ENCODE data around the gene APBA3.

APBA3 gene

DNA sequence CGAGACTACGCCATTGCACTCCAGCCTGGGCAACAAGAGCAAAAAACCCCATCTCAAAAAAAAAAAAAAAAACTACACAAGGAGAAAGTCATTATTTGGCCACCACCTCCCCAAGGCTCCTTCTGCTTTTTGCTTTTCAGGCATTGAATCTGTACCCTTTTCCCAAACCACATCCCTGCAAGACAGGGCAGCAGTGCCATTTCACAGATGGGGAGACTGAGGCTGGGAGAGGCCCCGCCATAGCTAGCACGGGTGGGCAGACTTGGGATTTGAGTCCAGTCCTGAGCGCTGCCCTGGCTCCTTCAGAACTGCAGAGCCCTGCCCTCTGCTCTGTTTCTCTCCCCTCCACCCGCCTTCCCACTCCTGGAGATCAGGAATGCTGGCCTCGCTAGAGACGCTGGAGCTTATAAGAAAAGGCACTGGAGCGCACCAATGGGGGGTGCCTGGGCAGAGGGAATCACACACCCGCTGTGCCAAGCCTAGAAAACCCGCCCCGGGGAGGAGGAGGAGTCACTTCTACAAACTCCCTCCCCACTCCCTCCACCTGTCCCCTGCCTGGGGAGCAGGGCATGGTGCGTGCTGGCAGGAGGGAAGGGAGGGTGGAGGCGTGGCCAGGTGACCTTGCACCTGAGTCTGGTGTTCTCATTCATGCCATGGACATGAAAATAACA, 35.7 kb downstream of the APBA3 start (continued):
- TF ChIP-seq, protein P1, sequence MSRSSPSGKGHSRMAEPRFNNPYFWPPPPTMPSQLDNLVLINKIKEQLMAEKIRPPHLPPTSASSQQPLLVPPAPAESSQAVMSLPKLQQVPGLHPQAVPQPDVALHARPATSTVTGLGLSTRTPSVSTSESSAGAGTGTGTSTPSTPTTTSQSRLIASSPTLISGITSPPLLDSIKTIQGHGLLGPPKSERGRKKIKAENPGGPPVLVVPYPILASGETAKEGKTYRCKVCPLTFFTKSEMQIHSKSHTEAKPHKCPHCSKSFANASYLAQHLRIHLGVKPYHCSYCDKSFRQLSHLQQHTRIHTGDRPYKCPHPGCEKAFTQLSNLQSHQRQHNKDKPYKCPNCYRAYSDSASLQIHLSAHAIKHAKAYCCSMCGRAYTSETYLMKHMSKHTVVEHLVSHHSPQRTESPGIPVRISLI (tag by site-specific recombination; IDR thresholded peaks at IDR 0.05): no peak
- no peak for TF ChIP-seq ZNF830 (tag by site-specific recombination; IDR thresholded peaks at IDR 0.05; ENCODE audit: low read depth)
- no peak for TF ChIP-seq ZNF548 (tag by site-specific recombination; IDR thresholded peaks at IDR 0.05)
- TF ChIP-seq ZNF660 (tag by site-specific recombination; IDR thresholded peaks at IDR 0.05): no peak
- TF ChIP-seq, protein P2, sequence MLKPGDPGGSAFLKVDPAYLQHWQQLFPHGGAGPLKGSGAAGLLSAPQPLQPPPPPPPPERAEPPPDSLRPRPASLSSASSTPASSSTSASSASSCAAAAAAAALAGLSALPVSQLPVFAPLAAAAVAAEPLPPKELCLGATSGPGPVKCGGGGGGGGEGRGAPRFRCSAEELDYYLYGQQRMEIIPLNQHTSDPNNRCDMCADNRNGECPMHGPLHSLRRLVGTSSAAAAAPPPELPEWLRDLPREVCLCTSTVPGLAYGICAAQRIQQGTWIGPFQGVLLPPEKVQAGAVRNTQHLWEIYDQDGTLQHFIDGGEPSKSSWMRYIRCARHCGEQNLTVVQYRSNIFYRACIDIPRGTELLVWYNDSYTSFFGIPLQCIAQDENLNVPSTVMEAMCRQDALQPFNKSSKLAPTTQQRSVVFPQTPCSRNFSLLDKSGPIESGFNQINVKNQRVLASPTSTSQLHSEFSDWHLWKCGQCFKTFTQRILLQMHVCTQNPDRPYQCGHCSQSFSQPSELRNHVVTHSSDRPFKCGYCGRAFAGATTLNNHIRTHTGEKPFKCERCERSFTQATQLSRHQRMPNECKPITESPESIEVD (tag by site-specific recombination; IDR thresholded peaks at IDR 0.05): no peak
- TF ChIP-seq TRIM28 (IDR thresholded peaks at IDR 0.05; ENCODE audit: borderline replicate concordance, low read length): no peak
- no peak for TF ChIP-seq ZNF664 (tag by site-specific recombination; IDR thresholded peaks at IDR 0.05)
- peak; percentile 59 for TF ChIP-seq ZNF341 (tag by site-specific recombination; IDR thresholded peaks at IDR 0.05; ENCODE audit: low read depth)
- TF ChIP-seq ZNF221 (tag by site-specific recombination; IDR thresholded peaks at IDR 0.05; ENCODE audit: borderline replicate concordance): no peak
- TF ChIP-seq, protein P3, sequence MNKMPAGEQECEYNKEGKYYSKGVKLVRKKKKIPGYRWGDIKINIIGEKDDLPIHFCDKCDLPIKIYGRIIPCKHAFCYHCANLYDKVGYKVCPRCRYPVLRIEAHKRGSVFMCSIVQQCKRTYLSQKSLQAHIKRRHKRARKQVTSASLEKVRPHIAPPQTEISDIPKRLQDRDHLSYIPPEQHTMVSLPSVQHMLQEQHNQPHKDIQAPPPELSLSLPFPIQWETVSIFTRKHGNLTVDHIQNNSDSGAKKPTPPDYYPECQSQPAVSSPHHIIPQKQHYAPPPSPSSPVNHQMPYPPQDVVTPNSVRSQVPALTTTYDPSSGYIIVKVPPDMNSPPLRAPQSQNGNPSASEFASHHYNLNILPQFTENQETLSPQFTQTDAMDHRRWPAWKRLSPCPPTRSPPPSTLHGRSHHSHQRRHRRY (tag by site-specific recombination; IDR thresholded peaks at IDR 0.05): no peak
- TF ChIP-seq, protein P4, sequence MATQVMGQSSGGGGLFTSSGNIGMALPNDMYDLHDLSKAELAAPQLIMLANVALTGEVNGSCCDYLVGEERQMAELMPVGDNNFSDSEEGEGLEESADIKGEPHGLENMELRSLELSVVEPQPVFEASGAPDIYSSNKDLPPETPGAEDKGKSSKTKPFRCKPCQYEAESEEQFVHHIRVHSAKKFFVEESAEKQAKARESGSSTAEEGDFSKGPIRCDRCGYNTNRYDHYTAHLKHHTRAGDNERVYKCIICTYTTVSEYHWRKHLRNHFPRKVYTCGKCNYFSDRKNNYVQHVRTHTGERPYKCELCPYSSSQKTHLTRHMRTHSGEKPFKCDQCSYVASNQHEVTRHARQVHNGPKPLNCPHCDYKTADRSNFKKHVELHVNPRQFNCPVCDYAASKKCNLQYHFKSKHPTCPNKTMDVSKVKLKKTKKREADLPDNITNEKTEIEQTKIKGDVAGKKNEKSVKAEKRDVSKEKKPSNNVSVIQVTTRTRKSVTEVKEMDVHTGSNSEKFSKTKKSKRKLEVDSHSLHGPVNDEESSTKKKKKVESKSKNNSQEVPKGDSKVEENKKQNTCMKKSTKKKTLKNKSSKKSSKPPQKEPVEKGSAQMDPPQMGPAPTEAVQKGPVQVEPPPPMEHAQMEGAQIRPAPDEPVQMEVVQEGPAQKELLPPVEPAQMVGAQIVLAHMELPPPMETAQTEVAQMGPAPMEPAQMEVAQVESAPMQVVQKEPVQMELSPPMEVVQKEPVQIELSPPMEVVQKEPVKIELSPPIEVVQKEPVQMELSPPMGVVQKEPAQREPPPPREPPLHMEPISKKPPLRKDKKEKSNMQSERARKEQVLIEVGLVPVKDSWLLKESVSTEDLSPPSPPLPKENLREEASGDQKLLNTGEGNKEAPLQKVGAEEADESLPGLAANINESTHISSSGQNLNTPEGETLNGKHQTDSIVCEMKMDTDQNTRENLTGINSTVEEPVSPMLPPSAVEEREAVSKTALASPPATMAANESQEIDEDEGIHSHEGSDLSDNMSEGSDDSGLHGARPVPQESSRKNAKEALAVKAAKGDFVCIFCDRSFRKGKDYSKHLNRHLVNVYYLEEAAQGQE (tag by site-specific recombination; IDR thresholded peaks at IDR 0.05): no peak
- no peak for TF ChIP-seq ZBTB7A (tag by site-specific recombination; IDR thresholded peaks at IDR 0.05; ENCODE audit: low read depth)
- TF ChIP-seq, protein P5, sequence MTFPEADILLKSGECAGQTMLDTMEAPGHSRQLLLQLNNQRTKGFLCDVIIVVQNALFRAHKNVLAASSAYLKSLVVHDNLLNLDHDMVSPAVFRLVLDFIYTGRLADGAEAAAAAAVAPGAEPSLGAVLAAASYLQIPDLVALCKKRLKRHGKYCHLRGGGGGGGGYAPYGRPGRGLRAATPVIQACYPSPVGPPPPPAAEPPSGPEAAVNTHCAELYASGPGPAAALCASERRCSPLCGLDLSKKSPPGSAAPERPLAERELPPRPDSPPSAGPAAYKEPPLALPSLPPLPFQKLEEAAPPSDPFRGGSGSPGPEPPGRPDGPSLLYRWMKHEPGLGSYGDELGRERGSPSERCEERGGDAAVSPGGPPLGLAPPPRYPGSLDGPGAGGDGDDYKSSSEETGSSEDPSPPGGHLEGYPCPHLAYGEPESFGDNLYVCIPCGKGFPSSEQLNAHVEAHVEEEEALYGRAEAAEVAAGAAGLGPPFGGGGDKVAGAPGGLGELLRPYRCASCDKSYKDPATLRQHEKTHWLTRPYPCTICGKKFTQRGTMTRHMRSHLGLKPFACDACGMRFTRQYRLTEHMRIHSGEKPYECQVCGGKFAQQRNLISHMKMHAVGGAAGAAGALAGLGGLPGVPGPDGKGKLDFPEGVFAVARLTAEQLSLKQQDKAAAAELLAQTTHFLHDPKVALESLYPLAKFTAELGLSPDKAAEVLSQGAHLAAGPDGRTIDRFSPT (tag by site-specific recombination; IDR thresholded peaks at IDR 0.05): no peak
- TF ChIP-seq ZNF501 (tag by site-specific recombination; IDR thresholded peaks at IDR 0.05): no peak
- TF ChIP-seq, protein P6, sequence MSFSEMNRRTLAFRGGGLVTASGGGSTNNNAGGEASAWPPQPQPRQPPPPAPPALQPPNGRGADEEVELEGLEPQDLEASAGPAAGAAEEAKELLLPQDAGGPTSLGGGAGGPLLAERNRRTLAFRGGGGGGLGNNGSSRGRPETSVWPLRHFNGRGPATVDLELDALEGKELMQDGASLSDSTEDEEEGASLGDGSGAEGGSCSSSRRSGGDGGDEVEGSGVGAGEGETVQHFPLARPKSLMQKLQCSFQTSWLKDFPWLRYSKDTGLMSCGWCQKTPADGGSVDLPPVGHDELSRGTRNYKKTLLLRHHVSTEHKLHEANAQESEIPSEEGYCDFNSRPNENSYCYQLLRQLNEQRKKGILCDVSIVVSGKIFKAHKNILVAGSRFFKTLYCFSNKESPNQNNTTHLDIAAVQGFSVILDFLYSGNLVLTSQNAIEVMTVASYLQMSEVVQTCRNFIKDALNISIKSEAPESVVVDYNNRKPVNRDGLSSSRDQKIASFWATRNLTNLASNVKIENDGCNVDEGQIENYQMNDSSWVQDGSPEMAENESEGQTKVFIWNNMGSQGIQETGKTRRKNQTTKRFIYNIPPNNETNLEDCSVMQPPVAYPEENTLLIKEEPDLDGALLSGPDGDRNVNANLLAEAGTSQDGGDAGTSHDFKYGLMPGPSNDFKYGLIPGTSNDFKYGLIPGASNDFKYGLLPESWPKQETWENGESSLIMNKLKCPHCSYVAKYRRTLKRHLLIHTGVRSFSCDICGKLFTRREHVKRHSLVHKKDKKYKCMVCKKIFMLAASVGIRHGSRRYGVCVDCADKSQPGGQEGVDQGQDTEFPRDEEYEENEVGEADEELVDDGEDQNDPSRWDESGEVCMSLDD (tag by site-specific recombination; IDR thresholded peaks at IDR 0.05): no peak
- TF ChIP-seq ZNF610 (tag by site-specific recombination; IDR thresholded peaks at IDR 0.05; ENCODE audit: borderline replicate concordance): no peak
- no peak for TF ChIP-seq ZNF112 (tag by site-specific recombination; IDR thresholded peaks at IDR 0.05)
- TF ChIP-seq ZNF37A (tag by site-specific recombination; IDR thresholded peaks at IDR 0.05): no peak
- no peak for TF ChIP-seq ZNF292 (tag by site-specific recombination; IDR thresholded peaks at IDR 0.05; ENCODE audit: borderline replicate concordance, low read depth)
- TF ChIP-seq ZNF335 (tag by site-specific recombination; conservative IDR thresholded peaks at IDR 0.05): no peak
- no peak for TF ChIP-seq ZNF184 (tag by site-specific recombination; IDR thresholded peaks at IDR 0.05)
- TF ChIP-seq ZNF629 (tag by site-specific recombination; IDR thresholded peaks at IDR 0.05): no peak
- no peak for TF ChIP-seq ZNF366 (tag by site-specific recombination; conservative IDR thresholded peaks at IDR 0.05)
- no peak for TF ChIP-seq ZSCAN23 (tag by site-specific recombination; IDR thresholded peaks at IDR 0.05)
- TF ChIP-seq, protein P7, sequence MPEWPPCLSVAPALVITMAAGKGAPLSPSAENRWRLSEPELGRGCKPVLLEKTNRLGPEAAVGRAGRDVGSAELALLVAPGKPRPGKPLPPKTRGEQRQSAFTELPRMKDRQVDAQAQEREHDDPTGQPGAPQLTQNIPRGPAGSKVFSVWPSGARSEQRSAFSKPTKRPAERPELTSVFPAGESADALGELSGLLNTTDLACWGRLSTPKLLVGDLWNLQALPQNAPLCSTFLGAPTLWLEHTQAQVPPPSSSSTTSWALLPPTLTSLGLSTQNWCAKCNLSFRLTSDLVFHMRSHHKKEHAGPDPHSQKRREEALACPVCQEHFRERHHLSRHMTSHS (tag by site-specific recombination; IDR thresholded peaks at IDR 0.05): no peak
- no peak for TF ChIP-seq ZNF114 (tag by site-specific recombination; IDR thresholded peaks at IDR 0.05)
- TF ChIP-seq KLF7 (tag by site-specific recombination; IDR thresholded peaks at IDR 0.05; ENCODE audit: borderline replicate concordance): no peak

Data from HEK293 (cell line).